ENCODE results near the gene WDR18. TPM values are rescaled to one million over a fixed set of nuclear protein-coding genes. Genes with fewer than 3 reads are reported as not detected.

WDR18 gene
- total and polyA plus RNA-seq, 2 of the 8 experiments (the other 6 are each of a cell fraction or from before 2014, with no cell fraction given), result 87.7 to 177 TPM

- Histone ChIP-seq H2BK5ac (ENCODE audit: low read depth, low read length) (peak overlapping the region; percentile 71; the same call in 1 of the 2 replicates), H2BK20ac (ENCODE audit: low read length) (no peak overlapping the region), H3K4me1 (replicated peaks in 1 of 4; ENCODE audit: control insufficient read depth in 3 of 4, insufficient read depth in 4 of 4, low read length in 3 of 4) (peaks cover 0 to 9% (median 4%) of the 10 kb centered on the region in 4 experiments; a peak in 5 of 7 replicates), H3K79me2 (ENCODE audit: control insufficient read depth in 1 of 2, insufficient read depth in 2 of 2, low read length in 2 of 2) (peaks cover 3 to 51% of the 10 kb centered on the region in 2 experiments; a peak in 3 of 4 replicates), H3K23ac (ENCODE audit: insufficient read length) (no peak overlapping the region), H4K20me1 (replicated peaks in 1 of 2; ENCODE audit: control insufficient read depth in 1 of 2, insufficient read depth in 2 of 2, low read length in 2 of 2) (peaks cover 10 to 11% of the 10 kb centered on the region in 2 experiments), H3K23me2 (ENCODE audit: low read depth, low read length) (peaks cover 12% of the 10 kb centered on the region), H2BK120ac (replicated peaks; ENCODE audit: low read depth, low read length) (no peak overlapping the region), H3K4me3 (ENCODE audit: extremely low read depth in 1 of 4, insufficient read depth in 2 of 4, low read depth in 3 of 4, low read length in 4 of 4) (peak overlapping the region; percentile 85 to 99 (median 96)), H2BK12ac (ENCODE audit: low read depth, low read length) (no peak overlapping the region), H3K14ac (ENCODE audit: insufficient read length) (no peak overlapping the region), H3K27me3 (replicated peaks in 1 of 4; ENCODE audit: control insufficient read depth in 3 of 4, extremely low read depth in 1 of 4, insufficient read depth in 3 of 4, low read length in 3 of 4) (no peaks in the 10 kb centered on the region), H3K9me3 (ENCODE audit: insufficient read depth in 2 of 2, low read depth in 1 of 2, low read length in 1 of 2) (no peaks in the 10 kb centered on the region), H3K4me2 (ENCODE audit: insufficient read depth in 1 of 2, low read depth in 2 of 2, low read length in 2 of 2) (peak overlapping the region; percentile 73 to 87), H3K36me3 (ENCODE audit: control insufficient read depth in 2 of 4, insufficient read depth in 4 of 4, low read length in 3 of 4) (peaks cover 11 to 18% (median 15%) of the 10 kb centered on the region in 4 experiments; a peak in 7 of 8 replicates), H4K5ac (ENCODE audit: insufficient read length, low read depth, low read length) (no peak overlapping the region), H3K18ac (ENCODE audit: extremely low read depth, low read length) (peak overlapping the region; percentile 71; the same call in 1 of the 2 replicates), H2AFZ (ENCODE audit: low read length) (no peak overlapping the region), H3K4ac (replicated peaks; ENCODE audit: insufficient read length, low read depth, low read length) (no peak overlapping the region), H2AK5ac (ENCODE audit: low read depth, low read length) (no peak overlapping the region), H3K79me1 (ENCODE audit: low read depth, low read length) (peaks cover 3% of the 10 kb centered on the region), H4K8ac (ENCODE audit: extremely low read depth, insufficient read depth, low read length) (no peak overlapping the region), H3K27ac (ENCODE audit: low read depth, low read length) (peak overlapping the region; percentile 94; the same call in 1 of the 2 replicates), H3K9ac (replicated peaks in 1 of 4; ENCODE audit: extremely low read depth in 1 of 4, low read depth in 3 of 4, low read length in 3 of 4) (peak overlapping the region in 3 of 4 experiments; percentile 22 to 97 (median 95); a peak in 6 of 7 replicates), H4K91ac (replicated peaks; ENCODE audit: insufficient read length, low read length) (peak overlapping the region; percentile 65), H2BK15ac (ENCODE audit: low read length) (no peak overlapping the region), H3K56ac (replicated peaks; ENCODE audit: insufficient read length, low read depth, low read length) (peak overlapping the region; percentile 30)
- FAIRE-seq, result no peak
- ChIA-PET POLR2A (ENCODE audit: partially characterized antibody) (interaction anchor here (0.6 to 12.8 kb wide), 45 partner anchors 9 to 444 kb away, joined by 3 to 509 read pairs (median 5); partner anchors contain the start of genes ABCA7, ARHGAP45, ATP5F1D and CIRBP), CTCF (ENCODE audit: partially characterized antibody) (interaction anchor here (1.3 to 1.8 kb wide), 4 partner anchors 35 to 166 kb away, joined by 3 to 7 read pairs (median 4); no protein-coding TSS in a partner anchor)
- peak in 1 of 2 experiments; percentile 67 for DNase-seq (ENCODE audit: low read depth in 1 of 2, low spot score in 2 of 2)
- TF ChIP-seq SIX5 (IDR thresholded peaks at IDR 0.05; ENCODE audit: low read depth, low read length) (no peak), KDM1A (IDR thresholded peaks at IDR 0.05; ENCODE audit: borderline replicate concordance, low read length) (peak; percentile 6; the same call in 1 of the 2 replicates)
- 5% methylated on average over 15 of the region's 16 CpGs; no CpG with 5 or more reads in 1 of the 2 experiments for WGBS, 2 experiments (ENCODE audit: extremely low coverage in 1 of 2, insufficient coverage in 1 of 2, insufficient read length in 1 of 2, insufficient replicate concordance in 2 of 2, low coverage in 1 of 2, low lambda C conversion rate in 2 of 2, missing lambda C conversion rate in 1 of 2)
Observed at GRCh38 chr19:1027650-1028061, 43.5 kb downstream of the WDR18 start.

All from H1 (cell line).